ACC112 (cell line): ENCODE results near the gene FURIN.
"Not testable (repeated sequence)": the region's sequence is repeated elsewhere in the genome, so short reads cannot be mapped to it uniquely, and the experiment has no call there.

Experiments used
- H2AFZ ChIP-seq: fragments of 200-600 bp; sonication (generic); one replicate; pipeline ENCODE4 v1.6.0; 2017; ENCODE audit warnings: antibody characterized with exemption, low read length; ENCODE audit not compliant: unreplicated experiment
- H3K27ac ChIP-seq: fragments of 200-600 bp; sonication (generic); 2 replicates; pipeline ENCODE4 v1.5.1; 2014; ENCODE audit warnings: low read depth, mild to moderate bottlenecking, antibody characterized with exemption, low read length, moderate library complexity
- H3K27me3 ChIP-seq: fragments of 200-600 bp; sonication (generic); 2 replicates; pipeline ENCODE4 v1.6.1; 2014; ENCODE audit warnings: mild to moderate bottlenecking, antibody characterized with exemption, low read length, moderate library complexity, mixed read lengths; ENCODE audit not compliant: insufficient read depth
- H3K36me3 ChIP-seq: fragments of 200-600 bp; sonication (generic); 2 replicates; pipeline ENCODE4 v1.6.1; 2016; ENCODE audit warnings: mild to moderate bottlenecking, antibody characterized with exemption, low read length, moderate library complexity, mixed read lengths; ENCODE audit not compliant: insufficient read depth
- H3K4me1 ChIP-seq: fragments of 200-600 bp; sonication (generic); one replicate; pipeline ENCODE4 v1.6.1; 2016; ENCODE audit warnings: low read length, mixed read lengths; ENCODE audit not compliant: insufficient read depth, unreplicated experiment, control insufficient read depth
- H3K4me3 ChIP-seq: fragments of 200-600 bp; sonication (generic); 2 replicates; pipeline ENCODE4 v1.5.1; 2014; ENCODE audit warnings: mild to moderate bottlenecking, low read depth, low read length
- H3K79me2 ChIP-seq: fragments of 200-600 bp; sonication (generic); one replicate; pipeline ENCODE4 v1.6.0; 2016; ENCODE audit warnings: low read length; ENCODE audit not compliant: control insufficient read depth, unreplicated experiment, insufficient read depth

FURIN gene

GRCh38 chr15:90868261-90868689, at the start of gene FURIN:
TSS of gene FURIN (plus strand) at chr15:90868588. CDS start at chr15:90875741, 7,153 bp downstream.
- H3K27me3 ChIP-seq, result no peaks in the 10 kb centered on the region
- no peak within 1 kb of the TSS for H3K4me3 ChIP-seq
- H3K79me2 ChIP-seq, result peaks cover 30% of the 10 kb centered on the region
- peak within 1 kb of the TSS; percentile 1 for H2AFZ ChIP-seq
- no peaks in the 10 kb centered on the region for H3K36me3 ChIP-seq
- H3K27ac ChIP-seq, result peak within 1 kb of the TSS; percentile 77
- H3K4me1 ChIP-seq, result peaks cover 41% of the 10 kb centered on the region

GRCh38 chr15:90819390-90819789, 49.0 kb upstream of the FURIN start:
- no peaks in the 10 kb centered on the region for H3K4me1 ChIP-seq
- no peaks in the 10 kb centered on the region for H3K27me3 ChIP-seq
- no peak overlapping the region for H3K4me3 ChIP-seq
- H3K79me2 ChIP-seq, result no peaks in the 10 kb centered on the region
- no peak overlapping the region for H3K27ac ChIP-seq
- H3K36me3 ChIP-seq, result no peaks in the 10 kb centered on the region
- no peak overlapping the region for H2AFZ ChIP-seq

- Histone ChIP-seq H3K27me3 (no peaks in the 10 kb centered on the region), H2AFZ (no peak overlapping the region), H3K36me3 (no peaks in the 10 kb centered on the region), H3K27ac (no peak overlapping the region), H3K4me1 (no peaks in the 10 kb centered on the region), H3K4me3 (no peak overlapping the region), H3K79me2 (no peaks in the 10 kb centered on the region)
These were observed 48.5 kb upstream of the FURIN start for GRCh38 chr15:90819850-90820249.

- H2AFZ ChIP-seq, result no peak overlapping the region
- no peaks in the 10 kb centered on the region for H3K27me3 ChIP-seq
- H3K27ac ChIP-seq, result no peak overlapping the region
- H3K4me3 ChIP-seq, result no peak overlapping the region
- H3K36me3 ChIP-seq, result no peaks in the 10 kb centered on the region
- no peaks in the 10 kb centered on the region for H3K79me2 ChIP-seq
- H3K4me1 ChIP-seq, result no peaks in the 10 kb centered on the region
These were observed 47.9 kb upstream of the FURIN start for GRCh38 chr15:90820481-90820880.

GRCh38 chr15:90822204-90822955, 46.0 kb upstream of the FURIN start:
- Histone ChIP-seq H3K27me3 (no peaks in the 10 kb centered on the region), H3K36me3 (no peaks in the 10 kb centered on the region), H3K27ac (no peak overlapping the region), H3K79me2 (no peaks in the 10 kb centered on the region), H3K4me3 (no peak overlapping the region), H3K4me1 (no peaks in the 10 kb centered on the region), H2AFZ (no peak overlapping the region)

- H2AFZ ChIP-seq, result no peak overlapping the region
- H3K79me2 ChIP-seq, result no peaks in the 10 kb centered on the region
- no peaks in the 10 kb centered on the region for H3K36me3 ChIP-seq
- H3K27me3 ChIP-seq, result no peaks in the 10 kb centered on the region
- H3K4me1 ChIP-seq, result no peaks in the 10 kb centered on the region
- H3K27ac ChIP-seq, result no peak overlapping the region
- H3K4me3 ChIP-seq, result no peak overlapping the region
These were observed 44.9 kb upstream of the FURIN start for GRCh38 chr15:90823455-90823974.

- H3K36me3 ChIP-seq, H2AFZ ChIP-seq, H3K79me2 ChIP-seq, H3K27ac ChIP-seq, H3K27me3 ChIP-seq, H3K4me3 ChIP-seq, H3K4me1 ChIP-seq: not testable (repeated sequence)
These were observed 43.1 kb upstream of the FURIN start for GRCh38 chr15:90825115-90825899.

- H2AFZ ChIP-seq, H3K27ac ChIP-seq, H3K4me3 ChIP-seq, H3K79me2 ChIP-seq, H3K36me3 ChIP-seq, H3K27me3 ChIP-seq, H3K4me1 ChIP-seq: not testable (repeated sequence)
These were observed 42.0 kb upstream of the FURIN start for GRCh38 chr15:90826206-90826885.

- no peaks in the 10 kb centered on the region for H3K36me3 ChIP-seq
- no peaks in the 10 kb centered on the region for H3K4me1 ChIP-seq
- H3K27me3 ChIP-seq, result no peaks in the 10 kb centered on the region
- H3K79me2 ChIP-seq, result no peaks in the 10 kb centered on the region
- H2AFZ ChIP-seq, result no peak overlapping the region
- H3K27ac ChIP-seq, result no peak overlapping the region
- no peak overlapping the region for H3K4me3 ChIP-seq
These were observed 41.4 kb upstream of the FURIN start for GRCh38 chr15:90826886-90827435.

GRCh38 chr15:90828111-90828510, 40.3 kb upstream of the FURIN start:
- Histone ChIP-seq H3K27me3 (no peaks in the 10 kb centered on the region), H3K36me3 (no peaks in the 10 kb centered on the region), H3K4me3 (no peak overlapping the region), H3K79me2 (no peaks in the 10 kb centered on the region), H3K4me1 (no peaks in the 10 kb centered on the region), H3K27ac (no peak overlapping the region), H2AFZ (no peak overlapping the region)
